ENCODE data around the gene NOL12. TPM values are rescaled to one million over a fixed set of nuclear protein-coding genes. Genes with fewer than 3 reads are reported as not detected.

Gene NOL12
- total and polyA plus RNA-seq, 4 donors: 6.9 to 16.5 (median 11.4) TPM

DNA sequence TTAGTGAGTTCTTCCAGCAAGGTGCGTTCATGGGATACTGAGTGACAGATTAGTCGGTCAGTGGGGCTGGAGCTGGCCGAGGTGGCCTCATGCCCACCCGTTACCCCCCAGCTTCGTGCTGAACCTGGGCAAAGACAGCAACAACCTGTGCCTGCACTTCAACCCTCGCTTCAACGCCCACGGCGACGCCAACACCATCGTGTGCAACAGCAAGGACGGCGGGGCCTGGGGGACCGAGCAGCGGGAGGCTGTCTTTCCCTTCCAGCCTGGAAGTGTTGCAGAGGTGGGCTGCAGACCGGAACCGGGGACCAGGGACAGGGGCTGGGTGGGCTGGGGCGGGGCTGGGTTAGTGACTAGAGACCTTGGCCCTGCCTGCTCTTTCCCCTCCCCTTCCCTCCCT lies 7.8 kb upstream of the NOL12 start:
- Histone ChIP-seq H3K27me3 (ENCODE audit: control insufficient read depth in 4 of 4, insufficient read depth in 4 of 4, low read length in 3 of 4) (no peaks in the 10 kb centered on the region), H3K27ac (ENCODE audit: low read depth in 1 of 2, low read length in 2 of 2) (no peak overlapping the region)

DNA sequence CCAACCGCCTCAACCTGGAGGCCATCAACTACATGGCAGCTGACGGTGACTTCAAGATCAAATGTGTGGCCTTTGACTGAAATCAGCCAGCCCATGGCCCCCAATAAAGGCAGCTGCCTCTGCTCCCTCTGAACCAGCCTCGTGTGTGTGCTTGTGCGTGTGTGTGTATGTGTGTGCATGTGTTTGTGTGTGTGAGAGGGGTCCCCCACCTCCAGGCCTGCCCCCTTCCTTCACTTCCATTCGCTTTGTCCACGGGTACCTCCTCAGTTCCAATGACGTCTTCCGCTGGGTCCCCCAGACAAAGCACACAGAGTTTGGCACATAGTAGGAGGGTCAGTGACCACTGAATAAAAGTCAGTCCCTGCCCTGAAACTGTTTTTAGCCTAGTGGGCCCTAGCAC lies 6.5 kb upstream of the NOL12 start:
- Histone ChIP-seq H3K27me3 (ENCODE audit: control insufficient read depth in 4 of 4, insufficient read depth in 4 of 4, low read length in 3 of 4) (no peaks in the 10 kb centered on the region), H3K36me3 (ENCODE audit: control insufficient read depth in 4 of 4, insufficient read depth in 3 of 4, low read depth in 1 of 4, low read length in 3 of 4) (no peaks in the 10 kb centered on the region), H3K9me3 (ENCODE audit: control insufficient read depth in 4 of 4, low read length in 3 of 4) (no peaks in the 10 kb centered on the region), H3K27ac (ENCODE audit: low read depth in 1 of 2, low read length in 2 of 2) (no peak overlapping the region), H3K4me3 (ENCODE audit: low read depth in 1 of 3, low read length in 3 of 3) (no peak overlapping the region), H3K4me1 (ENCODE audit: control insufficient read depth in 4 of 4, insufficient read depth in 4 of 4, low read length in 3 of 4) (peaks cover 10 to 43% (median 32%) of the 10 kb centered on the region in 4 donors), H3K9ac (ENCODE audit: low read depth in 1 of 2, low read length in 2 of 2) (no peak overlapping the region)
- no peak for DNase-seq (ENCODE audit: low spot score)
- WGBS: 92% methylated on average over 8 of the region's 8 CpGs
- TF ChIP-seq FOXA1 (IDR thresholded peaks at IDR 0.05) (no peak), NR2F2 (IDR thresholded peaks at IDR 0.05) (no peak), TAF1 (conservative IDR thresholded peaks at IDR 0.05) (no peak), JUND (IDR thresholded peaks at IDR 0.05) (no peak), HNF4G (IDR thresholded peaks at IDR 0.05) (no peak), YY1 (IDR thresholded peaks at IDR 0.05) (no peak), RAD21 (IDR thresholded peaks at IDR 0.05) (no peak), FOXA2 (IDR thresholded peaks at IDR 0.05) (no peak), SP1 (IDR thresholded peaks at IDR 0.05) (no peak), EGR1 (IDR thresholded peaks at IDR 0.05; ENCODE audit: low read depth in 2 of 2) (no peak), HNF4A (conservative IDR thresholded peaks at IDR 0.05) (no peak), RXRA (IDR thresholded peaks at IDR 0.05) (no peak), GABPA (IDR thresholded peaks at IDR 0.05 in 1 of 2, conservative IDR thresholded peaks at IDR 0.05 in 1 of 2) (no peak)
- TF ChIP-seq, protein P1, sequence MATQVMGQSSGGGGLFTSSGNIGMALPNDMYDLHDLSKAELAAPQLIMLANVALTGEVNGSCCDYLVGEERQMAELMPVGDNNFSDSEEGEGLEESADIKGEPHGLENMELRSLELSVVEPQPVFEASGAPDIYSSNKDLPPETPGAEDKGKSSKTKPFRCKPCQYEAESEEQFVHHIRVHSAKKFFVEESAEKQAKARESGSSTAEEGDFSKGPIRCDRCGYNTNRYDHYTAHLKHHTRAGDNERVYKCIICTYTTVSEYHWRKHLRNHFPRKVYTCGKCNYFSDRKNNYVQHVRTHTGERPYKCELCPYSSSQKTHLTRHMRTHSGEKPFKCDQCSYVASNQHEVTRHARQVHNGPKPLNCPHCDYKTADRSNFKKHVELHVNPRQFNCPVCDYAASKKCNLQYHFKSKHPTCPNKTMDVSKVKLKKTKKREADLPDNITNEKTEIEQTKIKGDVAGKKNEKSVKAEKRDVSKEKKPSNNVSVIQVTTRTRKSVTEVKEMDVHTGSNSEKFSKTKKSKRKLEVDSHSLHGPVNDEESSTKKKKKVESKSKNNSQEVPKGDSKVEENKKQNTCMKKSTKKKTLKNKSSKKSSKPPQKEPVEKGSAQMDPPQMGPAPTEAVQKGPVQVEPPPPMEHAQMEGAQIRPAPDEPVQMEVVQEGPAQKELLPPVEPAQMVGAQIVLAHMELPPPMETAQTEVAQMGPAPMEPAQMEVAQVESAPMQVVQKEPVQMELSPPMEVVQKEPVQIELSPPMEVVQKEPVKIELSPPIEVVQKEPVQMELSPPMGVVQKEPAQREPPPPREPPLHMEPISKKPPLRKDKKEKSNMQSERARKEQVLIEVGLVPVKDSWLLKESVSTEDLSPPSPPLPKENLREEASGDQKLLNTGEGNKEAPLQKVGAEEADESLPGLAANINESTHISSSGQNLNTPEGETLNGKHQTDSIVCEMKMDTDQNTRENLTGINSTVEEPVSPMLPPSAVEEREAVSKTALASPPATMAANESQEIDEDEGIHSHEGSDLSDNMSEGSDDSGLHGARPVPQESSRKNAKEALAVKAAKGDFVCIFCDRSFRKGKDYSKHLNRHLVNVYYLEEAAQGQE (IDR thresholded peaks at IDR 0.05): no peak
- TF ChIP-seq, protein P2, sequence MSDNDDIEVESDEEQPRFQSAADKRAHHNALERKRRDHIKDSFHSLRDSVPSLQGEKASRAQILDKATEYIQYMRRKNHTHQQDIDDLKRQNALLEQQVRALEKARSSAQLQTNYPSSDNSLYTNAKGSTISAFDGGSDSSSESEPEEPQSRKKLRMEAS (IDR thresholded peaks at IDR 0.05): no peak
- TF ChIP-seq, protein P3, sequence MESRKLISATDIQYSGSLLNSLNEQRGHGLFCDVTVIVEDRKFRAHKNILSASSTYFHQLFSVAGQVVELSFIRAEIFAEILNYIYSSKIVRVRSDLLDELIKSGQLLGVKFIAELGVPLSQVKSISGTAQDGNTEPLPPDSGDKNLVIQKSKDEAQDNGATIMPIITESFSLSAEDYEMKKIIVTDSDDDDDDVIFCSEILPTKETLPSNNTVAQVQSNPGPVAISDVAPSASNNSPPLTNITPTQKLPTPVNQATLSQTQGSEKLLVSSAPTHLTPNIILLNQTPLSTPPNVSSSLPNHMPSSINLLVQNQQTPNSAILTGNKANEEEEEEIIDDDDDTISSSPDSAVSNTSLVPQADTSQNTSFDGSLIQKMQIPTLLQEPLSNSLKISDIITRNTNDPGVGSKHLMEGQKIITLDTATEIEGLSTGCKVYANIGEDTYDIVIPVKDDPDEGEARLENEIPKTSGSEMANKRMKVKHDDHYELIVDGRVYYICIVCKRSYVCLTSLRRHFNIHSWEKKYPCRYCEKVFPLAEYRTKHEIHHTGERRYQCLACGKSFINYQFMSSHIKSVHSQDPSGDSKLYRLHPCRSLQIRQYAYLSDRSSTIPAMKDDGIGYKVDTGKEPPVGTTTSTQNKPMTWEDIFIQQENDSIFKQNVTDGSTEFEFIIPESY (IDR thresholded peaks at IDR 0.05): no peak
- TF ChIP-seq, protein P4, sequence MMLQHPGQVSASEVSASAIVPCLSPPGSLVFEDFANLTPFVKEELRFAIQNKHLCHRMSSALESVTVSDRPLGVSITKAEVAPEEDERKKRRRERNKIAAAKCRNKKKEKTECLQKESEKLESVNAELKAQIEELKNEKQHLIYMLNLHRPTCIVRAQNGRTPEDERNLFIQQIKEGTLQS (IDR thresholded peaks at IDR 0.05): no peak
- TF ChIP-seq, protein P5, sequence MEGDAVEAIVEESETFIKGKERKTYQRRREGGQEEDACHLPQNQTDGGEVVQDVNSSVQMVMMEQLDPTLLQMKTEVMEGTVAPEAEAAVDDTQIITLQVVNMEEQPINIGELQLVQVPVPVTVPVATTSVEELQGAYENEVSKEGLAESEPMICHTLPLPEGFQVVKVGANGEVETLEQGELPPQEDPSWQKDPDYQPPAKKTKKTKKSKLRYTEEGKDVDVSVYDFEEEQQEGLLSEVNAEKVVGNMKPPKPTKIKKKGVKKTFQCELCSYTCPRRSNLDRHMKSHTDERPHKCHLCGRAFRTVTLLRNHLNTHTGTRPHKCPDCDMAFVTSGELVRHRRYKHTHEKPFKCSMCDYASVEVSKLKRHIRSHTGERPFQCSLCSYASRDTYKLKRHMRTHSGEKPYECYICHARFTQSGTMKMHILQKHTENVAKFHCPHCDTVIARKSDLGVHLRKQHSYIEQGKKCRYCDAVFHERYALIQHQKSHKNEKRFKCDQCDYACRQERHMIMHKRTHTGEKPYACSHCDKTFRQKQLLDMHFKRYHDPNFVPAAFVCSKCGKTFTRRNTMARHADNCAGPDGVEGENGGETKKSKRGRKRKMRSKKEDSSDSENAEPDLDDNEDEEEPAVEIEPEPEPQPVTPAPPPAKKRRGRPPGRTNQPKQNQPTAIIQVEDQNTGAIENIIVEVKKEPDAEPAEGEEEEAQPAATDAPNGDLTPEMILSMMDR (IDR thresholded peaks at IDR 0.05; ENCODE audit: low read depth, low read length, missing input control): no peak

More for the DNA sequence above, 7.8 kb upstream of the NOL12 start:
- no peak for DNase-seq (ENCODE audit: low spot score)
- WGBS: 80% methylated on average over 18 of the region's 18 CpGs
- TF ChIP-seq TAF1 (conservative IDR thresholded peaks at IDR 0.05) (no peak), EGR1 (IDR thresholded peaks at IDR 0.05; ENCODE audit: low read depth in 2 of 2) (no peak), JUND (IDR thresholded peaks at IDR 0.05) (no peak)
- TF ChIP-seq, protein P2 (IDR thresholded peaks at IDR 0.05): no peak
- Histone ChIP-seq H3K4me1 (ENCODE audit: control insufficient read depth in 4 of 4, insufficient read depth in 4 of 4, low read length in 3 of 4) (peaks cover 10 to 42% (median 30%) of the 10 kb centered on the region in 4 donors), H3K9me3 (ENCODE audit: control insufficient read depth in 4 of 4, low read length in 3 of 4) (no peaks in the 10 kb centered on the region), H3K36me3 (ENCODE audit: control insufficient read depth in 4 of 4, insufficient read depth in 3 of 4, low read depth in 1 of 4, low read length in 3 of 4) (no peaks in the 10 kb centered on the region), H3K4me3 (ENCODE audit: low read depth in 1 of 3, low read length in 3 of 3) (no peak overlapping the region), H3K9ac (ENCODE audit: low read depth in 1 of 2, low read length in 2 of 2) (no peak overlapping the region)

All from liver (tissue), 9 donors.